HEK293T (cell line): ENCODE measurements around the gene ZMAT5.

ENCODE experiments used
- FOXA1 ChIP-seq: fragments of 450-650 bp; IDR thresholded peaks from 2 replicates; pipeline ENCODE4 v1.6.1; 2016; ENCODE audit warnings: mild to moderate bottlenecking
- LEF1 ChIP-seq: fragments of 450-650 bp; IDR thresholded peaks from 2 replicates; pipeline ENCODE4 v1.6.1; 2017; ENCODE audit warnings: mild to moderate bottlenecking, borderline replicate concordance
- NFRKB ChIP-seq: fragments of 450-650 bp; IDR thresholded peaks from 2 replicates; pipeline ENCODE4 v1.6.1; 2016; ENCODE audit warnings: mild to moderate bottlenecking, moderate library complexity
- TARDBP ChIP-seq: fragments of 450-650 bp; IDR thresholded peaks from 2 replicates; pipeline ENCODE4 v1.6.1; 2016
- ZNF384 ChIP-seq: fragments of 450-650 bp; IDR thresholded peaks from 2 replicates; pipeline ENCODE4 v1.6.1; 2016

- TF ChIP-seq TARDBP (no peak), FOXA1 (no peak), ZNF384 (no peak), NFRKB (no peak), LEF1 (no peak)
Observed at GRCh38 chr22:29693161-29693560, 73.6 kb downstream of the ZMAT5 start.
